Activated effector memory CD4-positive, alpha-beta T cell treated with Interleukin-2 at 50 U/mL for 16 hours (primary cell): ENCODE measurements around the gene FBXO39.
"Not testable (repeated sequence)": the region's sequence is repeated elsewhere in the genome, so short reads cannot be mapped to it uniquely, and the experiment has no call there.

Experiments used
- DNase-seq: peaks from one replicate; pipeline ENCODE4 v3.0.0-alpha.2; 2020

FBXO39 gene

DNA sequence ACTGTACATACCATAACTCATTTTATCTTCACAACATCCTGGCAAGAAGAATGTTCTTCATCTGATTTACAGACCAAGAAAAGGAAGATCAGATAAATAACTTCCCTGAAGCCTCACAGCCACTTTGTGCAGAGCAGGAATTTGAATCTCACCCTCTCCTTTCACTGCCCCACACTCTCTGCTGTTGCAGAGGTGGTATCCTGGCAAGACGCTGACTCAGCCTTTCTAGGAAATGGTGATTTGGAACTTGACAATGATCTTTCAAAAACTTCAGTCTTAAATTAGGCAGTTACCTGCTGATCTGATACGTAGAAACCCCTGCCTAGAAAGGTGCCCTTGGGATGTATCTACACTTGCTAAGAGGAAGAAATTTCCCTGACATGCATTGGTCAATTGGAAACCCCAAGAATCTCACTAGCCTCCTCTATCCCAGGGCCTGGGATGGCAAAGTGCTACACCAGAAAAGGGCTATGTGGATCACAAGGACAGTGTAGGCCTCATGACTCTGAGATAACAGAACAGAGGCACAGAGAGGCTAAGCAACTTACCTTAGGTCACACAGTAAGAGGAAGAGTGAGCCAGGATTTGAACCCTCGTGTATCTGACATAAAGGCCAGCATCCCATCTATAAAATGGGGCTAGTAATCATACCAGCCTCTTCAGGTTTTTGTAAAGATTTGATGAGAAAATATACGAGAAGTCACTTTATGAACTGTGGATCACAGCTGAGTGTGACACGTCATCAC is 17.9 kb downstream of the FBXO39 start:
- DNase-seq, result no peak

DNA sequence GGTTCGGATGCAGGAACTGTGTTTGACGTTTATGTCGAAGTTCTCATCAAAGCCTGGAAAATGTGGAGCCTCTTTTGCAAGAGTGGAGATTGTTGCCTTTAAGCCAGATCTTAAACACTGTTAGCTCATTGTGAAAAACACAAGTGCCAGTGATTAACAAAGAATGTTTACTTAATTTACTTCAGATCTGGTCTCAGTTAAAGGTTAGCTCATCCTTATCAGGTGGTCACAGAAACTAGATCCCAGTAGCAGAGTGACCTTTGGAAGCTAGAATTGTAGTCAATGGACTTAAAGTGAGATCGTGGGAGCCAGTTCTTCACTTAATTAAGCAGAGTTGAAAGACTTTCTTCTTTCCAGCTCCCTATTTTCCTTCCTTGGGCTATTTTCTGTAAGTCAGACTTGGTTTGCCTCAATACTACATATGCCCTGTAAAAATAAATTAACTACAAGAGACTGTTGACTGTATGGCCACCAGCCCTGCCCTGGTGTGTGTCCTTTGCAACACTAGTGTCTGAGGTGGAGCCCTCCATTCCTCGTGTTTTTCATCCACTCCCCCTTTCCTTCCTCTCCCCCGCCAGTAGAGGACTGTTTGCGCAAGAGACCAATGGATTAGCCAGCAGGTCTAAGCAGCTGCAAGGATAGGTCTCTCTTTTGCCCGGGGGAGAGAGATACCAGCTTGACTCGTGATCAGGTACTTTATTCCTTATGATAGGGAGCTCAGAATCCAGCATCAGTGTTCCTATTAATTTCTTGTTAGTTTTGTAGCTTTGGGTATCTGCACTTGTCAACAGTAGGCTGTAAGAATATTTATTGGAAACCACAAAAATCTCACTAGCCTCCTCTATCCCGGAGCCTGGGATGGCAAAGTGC is 20.2 kb downstream of the FBXO39 start:
- DNase-seq, result no peak

DNA sequence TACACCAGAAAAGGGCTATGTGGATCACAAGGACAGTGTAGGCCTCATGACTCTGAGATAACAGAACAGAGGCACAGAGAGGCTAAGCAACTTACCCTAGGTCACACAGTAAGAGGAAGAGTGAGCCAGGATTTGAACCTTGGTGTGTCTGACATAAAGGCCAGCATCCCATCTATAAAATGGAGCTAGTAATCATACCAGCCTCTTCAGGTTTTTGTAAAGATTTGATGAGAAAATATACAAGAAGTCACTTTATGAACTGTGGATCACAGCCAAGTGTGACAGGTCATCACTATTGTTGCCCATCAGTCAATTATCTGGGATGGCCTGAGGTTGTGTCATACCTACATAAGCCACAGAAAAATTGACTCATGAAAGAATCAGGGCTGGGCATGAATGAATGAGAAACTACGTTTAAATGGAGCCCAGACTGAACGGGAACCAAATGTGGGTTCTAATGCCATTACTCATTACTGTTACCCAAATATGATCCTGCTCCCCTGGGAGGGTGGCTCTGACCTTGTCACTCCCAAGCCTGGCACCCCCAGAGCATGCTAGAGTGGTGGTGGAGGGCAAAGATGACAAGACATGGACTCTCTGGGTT is 21.0 kb downstream of the FBXO39 start:
- no peak for DNase-seq

DNA sequence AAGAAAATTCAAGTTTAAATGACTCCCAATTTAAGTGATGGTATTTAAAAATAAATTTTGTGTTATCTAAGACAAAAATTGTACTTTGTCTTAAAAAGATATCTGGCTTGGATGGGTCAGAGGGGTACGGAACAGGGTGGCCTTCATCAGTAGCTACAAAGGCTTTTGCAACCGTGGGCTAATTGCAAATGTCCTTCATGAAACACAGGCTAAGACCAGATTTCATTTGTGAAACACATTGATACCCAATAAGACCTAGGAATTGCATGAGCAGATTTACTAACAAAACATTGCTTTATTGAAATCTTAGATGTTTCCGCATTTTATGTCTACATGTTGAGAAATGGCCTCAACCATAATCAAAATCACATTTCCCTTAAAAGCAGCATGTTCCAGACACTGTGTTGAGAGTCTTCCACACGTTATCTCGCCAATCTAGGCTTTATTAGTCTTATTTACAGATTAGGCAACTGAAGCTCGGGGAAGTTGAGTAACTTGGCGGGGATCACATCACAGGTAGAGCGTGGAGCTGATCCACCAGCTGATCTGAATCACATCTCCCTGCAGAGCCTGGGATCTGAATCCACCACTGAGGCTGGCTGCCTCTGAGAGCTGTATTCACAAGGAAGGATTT is 21.8 kb downstream of the FBXO39 start:
- DNase-seq, result no peak

DNA sequence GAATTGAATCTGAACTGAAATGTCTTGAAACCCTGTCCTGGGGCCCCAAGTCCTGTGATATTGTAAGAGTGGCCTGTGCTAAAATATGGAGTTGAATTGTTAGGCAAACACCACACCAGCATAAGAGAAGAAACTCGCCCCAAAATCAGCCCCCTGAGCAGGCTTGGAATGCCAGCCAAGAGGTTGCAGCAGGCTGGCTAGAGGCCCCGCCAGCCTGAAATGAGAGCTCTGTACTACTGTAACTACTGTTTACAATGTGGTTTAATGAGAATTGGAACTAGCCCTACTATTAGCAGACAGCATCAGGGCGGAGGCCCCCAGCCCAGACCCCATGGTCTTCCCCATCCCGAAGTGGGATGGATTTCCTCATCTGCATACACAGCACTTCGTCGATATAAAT is 23.7 kb downstream of the FBXO39 start:
- no peak for DNase-seq

DNA sequence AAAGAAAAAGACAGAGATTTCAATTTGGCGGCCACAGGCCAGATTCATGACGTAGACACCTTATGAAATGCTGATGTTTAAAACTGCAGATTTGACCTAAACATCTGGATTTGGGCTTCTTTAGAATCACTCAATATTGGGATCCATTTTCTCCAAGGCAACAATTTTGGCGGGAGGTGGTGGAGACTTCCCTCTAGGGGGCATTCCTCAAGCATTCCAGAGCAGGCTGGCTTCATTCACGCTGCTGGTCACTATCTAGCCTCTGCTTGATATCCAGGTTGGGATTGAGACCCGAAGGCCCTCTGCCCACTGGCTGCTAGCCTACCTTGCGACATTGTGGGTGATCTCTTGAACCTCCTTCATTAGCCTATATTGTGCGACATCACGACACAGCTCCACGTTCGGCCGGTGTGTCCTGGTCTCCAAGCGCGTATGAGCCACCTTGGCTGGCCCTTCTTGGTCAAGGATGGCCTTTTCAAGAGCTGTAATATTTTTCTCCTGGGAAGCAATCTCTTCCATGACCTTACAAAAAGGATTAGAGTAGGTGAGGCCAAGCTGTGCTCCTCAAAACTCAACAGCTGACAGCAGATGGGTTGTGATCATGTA is 24.5 kb downstream of the FBXO39 start:
- DNase-seq, result no peak

DNA sequence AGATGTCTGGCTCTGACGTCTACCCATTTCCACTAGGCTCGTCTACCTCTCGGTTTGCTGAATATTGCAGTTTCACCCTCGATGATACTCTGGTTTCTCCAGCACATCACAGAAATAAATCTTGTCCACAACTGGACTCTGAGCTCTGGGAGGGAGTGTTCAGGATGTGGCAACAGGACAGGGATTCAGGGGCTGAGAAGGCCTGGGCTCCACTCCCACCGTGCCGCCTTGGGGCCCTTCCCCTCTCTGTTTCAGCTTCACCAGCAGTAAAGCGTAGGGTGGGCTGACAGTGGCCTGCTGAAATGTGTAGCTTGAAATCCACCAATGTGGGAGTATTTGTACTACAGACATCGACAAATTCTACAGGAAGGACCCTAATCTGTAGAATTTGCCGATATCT is 35.5 kb downstream of the FBXO39 start:
- no peak for DNase-seq

DNA sequence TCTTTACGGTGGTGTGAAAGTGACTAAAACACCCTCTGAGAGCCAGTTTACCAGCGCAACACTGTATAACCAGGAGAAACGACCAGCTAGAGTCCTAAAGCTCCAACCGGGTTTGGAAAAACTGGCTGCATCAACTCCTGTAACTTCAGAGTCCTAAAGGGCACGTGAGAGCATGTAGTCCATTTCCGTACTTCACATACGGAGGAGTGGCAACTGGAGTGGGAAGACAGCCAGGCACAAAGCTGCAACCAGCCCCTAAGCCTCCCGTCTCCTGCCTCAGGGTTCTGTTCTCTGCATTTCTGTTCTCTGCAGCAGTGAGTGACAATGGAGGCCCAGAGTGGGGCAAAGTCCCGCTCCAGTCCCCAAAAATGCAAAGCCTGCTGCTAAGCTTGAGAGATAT is 36.3 kb downstream of the FBXO39 start:
- DNase-seq, result no peak

DNA sequence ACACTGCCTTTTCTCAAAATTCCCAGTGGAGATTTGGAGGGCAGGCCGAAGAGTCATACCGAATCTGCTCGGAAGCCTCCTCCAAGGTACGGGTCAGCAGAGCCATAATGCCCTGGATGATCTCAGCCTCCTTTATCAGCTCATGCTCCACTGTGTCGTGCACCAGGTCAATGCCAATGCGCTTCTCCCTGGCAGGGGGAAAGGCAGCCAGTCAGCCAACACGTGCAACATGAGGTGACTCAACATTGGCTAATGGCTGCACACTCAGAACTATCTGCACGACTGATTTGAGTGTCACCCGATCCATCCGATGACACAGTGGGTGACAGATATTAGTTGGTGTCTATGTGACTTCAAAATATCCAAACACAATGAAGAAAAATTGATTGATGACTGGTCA is 39.8 kb downstream of the FBXO39 start:
- no peak for DNase-seq

DNA sequence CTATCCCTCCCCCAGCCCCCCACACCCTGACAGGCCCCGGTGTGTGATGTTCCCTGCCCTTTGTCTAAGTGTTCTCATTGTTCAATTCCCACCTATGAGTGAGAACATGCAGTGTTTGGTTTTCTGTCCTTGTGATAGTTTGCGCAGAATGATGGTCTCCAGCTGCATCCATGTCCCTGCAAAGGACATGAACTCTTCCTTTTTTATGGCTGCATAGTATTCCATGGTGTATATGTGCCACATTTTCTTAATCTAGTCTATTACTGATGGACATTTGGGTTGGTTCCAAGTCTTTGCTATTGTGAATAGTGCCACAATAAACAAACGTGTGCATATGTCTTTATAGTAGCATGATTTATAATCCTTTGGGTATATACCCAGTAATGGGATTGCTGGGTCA is 40.4 kb downstream of the FBXO39 start:
- DNase-seq, result not testable (repeated sequence)

DNA sequence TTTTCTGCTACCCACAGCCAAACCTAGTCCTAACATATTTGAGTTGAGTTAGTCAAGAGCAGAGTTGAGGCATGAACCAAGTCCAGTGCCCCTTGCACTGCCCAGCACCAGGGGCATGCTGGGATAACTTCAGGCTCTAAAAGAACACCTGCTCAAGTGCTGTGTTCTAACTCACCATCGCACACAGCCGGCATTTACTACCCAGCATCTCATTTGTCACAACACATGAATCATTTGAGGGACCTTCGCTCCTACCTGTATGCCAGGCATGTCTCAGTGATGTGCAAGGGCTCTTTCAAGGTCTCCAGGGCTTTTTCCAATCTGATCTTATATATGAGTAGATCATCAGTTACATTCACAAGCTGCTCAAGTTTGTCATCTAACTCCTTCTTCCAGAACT is 42.9 kb downstream of the FBXO39 start:
- DNase-seq, result no peak

DNA sequence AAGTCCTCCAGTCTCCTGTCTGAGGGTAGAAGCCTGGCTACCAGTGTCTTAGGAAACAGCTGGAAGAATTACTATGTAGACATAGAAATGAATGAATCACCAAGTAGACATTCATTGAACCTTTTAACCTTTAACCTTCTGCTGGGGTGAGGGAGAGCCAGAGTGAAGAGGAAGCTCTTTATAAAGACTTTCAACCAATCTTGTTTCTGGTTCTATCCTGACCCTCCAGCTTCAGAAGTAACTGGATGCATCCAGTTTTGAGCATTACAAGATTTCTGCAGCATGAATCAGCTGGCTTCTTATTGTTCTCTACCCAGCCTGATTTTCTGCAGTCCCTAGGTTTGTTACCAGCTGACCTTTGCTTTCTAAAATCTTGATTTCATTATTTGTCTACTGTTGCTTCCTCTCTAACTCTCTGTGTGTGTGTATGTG is 47.0 kb downstream of the FBXO39 start:
- DNase-seq, result no peak

DNA sequence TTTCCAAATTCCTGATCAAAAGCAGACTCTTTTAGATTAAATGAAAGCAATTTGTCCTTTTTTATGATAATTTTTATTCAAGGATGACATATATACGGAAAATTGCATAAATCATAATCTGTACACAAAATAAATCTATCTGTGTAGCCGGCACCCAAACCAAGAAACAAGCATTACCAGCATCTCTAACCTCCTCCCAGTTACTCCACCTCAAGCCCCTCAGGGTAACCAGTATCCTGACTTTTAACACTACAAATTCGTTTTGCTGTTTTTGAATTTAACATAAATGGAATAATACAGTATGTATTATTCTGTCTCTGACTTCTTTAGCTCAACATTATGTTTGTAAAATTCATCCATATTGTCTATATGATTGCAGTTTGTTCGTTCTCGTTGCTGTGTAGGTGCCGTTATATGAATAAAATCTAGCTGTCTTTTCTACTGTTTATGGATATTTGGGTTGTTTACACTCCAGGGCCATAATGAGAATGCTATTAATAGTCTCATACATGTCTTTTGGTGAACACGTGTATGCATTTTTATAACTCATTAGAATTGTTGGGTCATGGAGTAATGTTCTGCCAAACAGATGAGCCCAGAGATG is 54.5 kb downstream of the FBXO39 start:
- DNase-seq, result no peak

DNA sequence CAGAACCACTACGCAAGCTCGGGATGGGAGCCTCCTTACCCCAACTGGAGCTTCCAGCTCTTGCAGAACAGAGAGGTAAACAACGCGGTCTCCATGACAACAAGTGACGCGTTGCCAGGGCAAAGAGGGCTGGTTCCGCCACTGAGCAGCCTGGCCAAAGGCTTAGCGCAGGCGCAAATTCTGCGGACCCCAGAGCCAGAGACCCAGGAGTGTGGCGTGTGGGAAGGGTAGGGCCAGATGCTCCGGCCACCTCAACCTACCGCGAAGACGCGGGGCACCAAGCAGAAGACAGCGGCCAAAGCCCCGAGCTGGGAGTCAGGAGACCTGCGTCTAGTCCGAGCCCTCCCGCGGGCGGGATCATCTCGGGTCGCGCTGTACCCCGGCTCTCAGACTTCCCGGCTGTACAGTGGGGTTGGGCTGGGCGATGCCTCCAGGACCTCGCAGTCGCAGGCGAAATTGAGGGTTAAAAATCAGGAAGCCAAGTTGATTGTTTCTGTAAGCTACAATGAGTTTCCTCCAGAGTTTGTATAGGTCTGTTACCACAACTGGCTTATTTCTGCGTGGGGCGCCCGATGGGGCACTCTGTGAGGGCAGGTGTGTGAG is 55.7 kb downstream of the FBXO39 start, which contains the start of gene TEKT1:
Gene TEKT1 (minus strand): TSS at position 69 of the 603 bp plus-strand sequence. CDS start 1,353 bp downstream, outside the sequence.
- peak; percentile 53 for DNase-seq
